Keratinocyte (primary cell): ENCODE measurements around the gene FEM1B. TPM values are rescaled to one million over a fixed set of nuclear protein-coding genes. Genes with fewer than 3 reads are reported as not detected.

Experiments
- DNase-seq: peaks from one replicate; pipeline ENCODE4 v3.0.0-alpha.2; 2011; ENCODE audit warnings: low read depth, missing footprints, low spot score
- FAIRE-seq: peaks from 2 replicates; lab custom pipeline; 2011; peaks lifted over from hg19 to GRCh38; lab: Jason Lieb, UNC
- H2AFZ ChIP-seq: 2 replicates; pipeline ENCODE4 v1.6.0; 2012; ENCODE audit warnings: low read length, control low read depth, inconsistent platforms; ENCODE audit not compliant: control insufficient read depth
- H3K27ac ChIP-seq: 2 replicates; pipeline ENCODE4 v1.5.1; 2011; ENCODE audit warnings: low read length; ENCODE audit not compliant: control insufficient read depth, insufficient read depth
- H3K27me3 ChIP-seq: 3 replicates; pipeline ENCODE4 v1.6.0; 2011; ENCODE audit warnings: low read length; ENCODE audit not compliant: control insufficient read depth, insufficient read depth; ENCODE audit errors: extremely low read depth
- H3K36me3 ChIP-seq, 2 experiments: 2 replicates in 1 of 2; 3 replicates in 1 of 2; pipeline ENCODE4 v1.5.1; 2011; ENCODE audit warnings: low read length in 2 of 2, mild to moderate bottlenecking in 1 of 2; ENCODE audit not compliant: control insufficient read depth in 2 of 2, insufficient read depth in 2 of 2; ENCODE audit errors: extremely low read depth in 1 of 2
- H3K4me1 ChIP-seq: 3 replicates; pipeline ENCODE4 v1.5.1; 2011; ENCODE audit warnings: low read length; ENCODE audit not compliant: control insufficient read depth, insufficient read depth; ENCODE audit errors: extremely low read depth
- H3K4me2 ChIP-seq: 3 replicates; pipeline ENCODE4 v1.6.0; 2011; ENCODE audit warnings: low read depth, low read length; ENCODE audit not compliant: control insufficient read depth, insufficient read depth; ENCODE audit errors: extremely low read depth
- H3K4me3 ChIP-seq, 3 experiments: fragments of 200-600 bp in 1 of 3; sonication (generic) in 1 of 3; 2 replicates in 2 of 3; 3 replicates in 1 of 3; pipeline ENCODE4 v1.5.1; 2011 to 2016; ENCODE audit warnings: low read length in 3 of 3, mild to moderate bottlenecking in 3 of 3, control low read depth in 2 of 3, inconsistent platforms in 1 of 3, low read depth in 1 of 3, mixed read lengths in 1 of 3, mixed run types in 1 of 3, moderate library complexity in 1 of 3; ENCODE audit not compliant: control insufficient read depth in 2 of 3, insufficient read depth in 2 of 3; ENCODE audit errors: extremely low read depth in 1 of 3
- H3K79me2 ChIP-seq: 2 replicates; pipeline ENCODE4 v1.6.0; 2012; ENCODE audit warnings: low read length; ENCODE audit not compliant: control insufficient read depth, insufficient read depth
- H3K9ac ChIP-seq: 3 replicates; pipeline ENCODE4 v1.6.0; 2011; ENCODE audit warnings: low read length; ENCODE audit not compliant: control insufficient read depth, insufficient read depth; ENCODE audit errors: extremely low read depth
- H3K9me1 ChIP-seq: 3 replicates; pipeline ENCODE4 v1.6.0; 2011; ENCODE audit warnings: low read length; ENCODE audit not compliant: control insufficient read depth, insufficient read depth; ENCODE audit errors: extremely low read depth
- H3K9me3 ChIP-seq: 2 replicates; pipeline ENCODE4 v1.5.1; 2012; ENCODE audit warnings: low read depth, low read length; ENCODE audit not compliant: control insufficient read depth
- H4K20me1 ChIP-seq: 3 replicates; pipeline ENCODE4 v1.6.0; 2011; ENCODE audit warnings: low read length; ENCODE audit not compliant: control insufficient read depth, insufficient read depth; ENCODE audit errors: extremely low read depth
- EZH2 ChIP-seq: IDR thresholded peaks from one replicate; pipeline ENCODE4 v1.6.1; 2012; ENCODE audit warnings: inconsistent platforms, mild to moderate bottlenecking, low read length, moderate library complexity
- dilution Hi-C: fragments of 300-500 bp; cut with MboI; formaldehyde crosslinking; loops from one replicate; pipeline ENCODE4 v1.7.0; 2020; ENCODE audit warnings: low sequenced_read_pairs; ENCODE audit not compliant: extremely low pct_ligation_motif_present
- polyA plus RNA-seq, 5 experiments: library from polyadenylated mRNA; depleted of rRNA in 3 of 5; stranded (reverse) in 3 of 5; stranded (forward) in 1 of 5; unstranded in 1 of 5; fragments of >200 nt; gene quantifications; 1 replicate in 1 of 5; 2 replicates in 3 of 5; 3 replicates in 1 of 5; pipeline versions ENCODE4 v1.2.1 to v1.2.3, GENCODE V29; 2011 to 2012; ENCODE audit warnings: missing spikeins in 2 of 5, low read depth in 1 of 5, low replicate concordance in 1 of 5
- TF ChIP-seq, protein P1 (sequence below), 3 experiments: IDR thresholded peaks in 1 of 3; conservative IDR thresholded peaks in 1 of 3; optimal IDR thresholded peaks in 1 of 3; 2 replicates in 2 of 3; 3 replicates in 1 of 3; pipeline versions ENCODE3 to v1.5.1; 2011; ENCODE audit warnings: low read length in 3 of 3, mild to moderate bottlenecking in 3 of 3, moderate library complexity in 2 of 3, control low read depth in 1 of 3, inconsistent platforms in 1 of 3; ENCODE audit not compliant: insufficient read depth in 2 of 3; ENCODE audit errors: extremely low read depth in 1 of 3

The FEM1B gene
- polyA plus RNA-seq, 1 donor (not counting 4 experiments of a cell fraction or from before 2014, with no cell fraction given): 92.6 TPM

DNA sequence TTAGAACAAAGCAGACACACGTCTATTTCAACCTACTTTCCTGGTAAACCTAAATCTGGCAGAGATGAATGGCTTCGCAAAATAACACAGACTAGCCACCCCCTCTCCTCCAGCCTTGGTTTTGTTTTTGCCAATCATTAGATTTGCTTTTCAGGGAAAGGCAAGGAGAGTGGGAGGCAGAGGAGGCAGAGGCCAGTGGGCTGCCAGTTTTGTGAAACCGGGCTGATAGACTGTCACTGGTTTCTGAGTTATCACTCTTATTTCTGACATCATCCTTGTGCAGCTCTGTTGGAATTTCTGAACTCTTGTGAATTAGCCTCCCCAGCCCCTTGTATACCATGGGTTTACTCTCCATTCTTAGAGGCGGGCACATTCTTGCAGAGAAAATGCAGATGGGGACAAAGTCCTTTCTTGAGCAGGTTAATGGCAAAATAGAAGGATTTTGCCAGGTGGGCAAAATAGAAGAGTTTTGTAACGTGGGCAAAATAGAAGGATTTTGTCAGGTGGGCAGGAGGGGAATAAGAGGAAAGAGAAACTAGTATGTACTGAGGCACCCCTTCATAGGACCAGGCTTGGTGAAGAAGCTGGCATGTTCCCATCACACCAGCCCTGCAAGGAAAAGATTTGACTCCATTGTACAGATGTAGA, 3.2 kb upstream of the FEM1B start:
- no peaks in the 10 kb centered on the region for H3K9me3 ChIP-seq
- no peak for DNase-seq
- H3K36me3 ChIP-seq: peaks cover 0 to 4% of the 10 kb centered on the region in 2 experiments
- H3K4me3 ChIP-seq: no peak overlapping the region
- peaks cover 15% of the 10 kb centered on the region for H3K79me2 ChIP-seq
- no peak for FAIRE-seq
- no peak for TF ChIP-seq EZH2
- TF ChIP-seq, protein P1, sequence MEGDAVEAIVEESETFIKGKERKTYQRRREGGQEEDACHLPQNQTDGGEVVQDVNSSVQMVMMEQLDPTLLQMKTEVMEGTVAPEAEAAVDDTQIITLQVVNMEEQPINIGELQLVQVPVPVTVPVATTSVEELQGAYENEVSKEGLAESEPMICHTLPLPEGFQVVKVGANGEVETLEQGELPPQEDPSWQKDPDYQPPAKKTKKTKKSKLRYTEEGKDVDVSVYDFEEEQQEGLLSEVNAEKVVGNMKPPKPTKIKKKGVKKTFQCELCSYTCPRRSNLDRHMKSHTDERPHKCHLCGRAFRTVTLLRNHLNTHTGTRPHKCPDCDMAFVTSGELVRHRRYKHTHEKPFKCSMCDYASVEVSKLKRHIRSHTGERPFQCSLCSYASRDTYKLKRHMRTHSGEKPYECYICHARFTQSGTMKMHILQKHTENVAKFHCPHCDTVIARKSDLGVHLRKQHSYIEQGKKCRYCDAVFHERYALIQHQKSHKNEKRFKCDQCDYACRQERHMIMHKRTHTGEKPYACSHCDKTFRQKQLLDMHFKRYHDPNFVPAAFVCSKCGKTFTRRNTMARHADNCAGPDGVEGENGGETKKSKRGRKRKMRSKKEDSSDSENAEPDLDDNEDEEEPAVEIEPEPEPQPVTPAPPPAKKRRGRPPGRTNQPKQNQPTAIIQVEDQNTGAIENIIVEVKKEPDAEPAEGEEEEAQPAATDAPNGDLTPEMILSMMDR (optimal IDR thresholded peaks at IDR 0.05 in 1 of 3, IDR thresholded peaks at IDR 0.05 in 1 of 3, conservative IDR thresholded peaks at IDR 0.05 in 1 of 3; ENCODE audit: extremely low read depth in 1 of 3, insufficient read depth in 2 of 3, low read length in 3 of 3): no peak
- no peaks in the 10 kb centered on the region for H4K20me1 ChIP-seq
- dilution Hi-C loops: no loop called here
- H3K9me1 ChIP-seq: no peaks in the 10 kb centered on the region
- no peak overlapping the region for H3K27ac ChIP-seq
- H3K4me2 ChIP-seq: no peak overlapping the region
- H3K4me1 ChIP-seq: peaks cover 43% of the 10 kb centered on the region
- H3K27me3 ChIP-seq: no peaks in the 10 kb centered on the region
- H2AFZ ChIP-seq: no peak overlapping the region
- H3K9ac ChIP-seq: no peak overlapping the region

DNA sequence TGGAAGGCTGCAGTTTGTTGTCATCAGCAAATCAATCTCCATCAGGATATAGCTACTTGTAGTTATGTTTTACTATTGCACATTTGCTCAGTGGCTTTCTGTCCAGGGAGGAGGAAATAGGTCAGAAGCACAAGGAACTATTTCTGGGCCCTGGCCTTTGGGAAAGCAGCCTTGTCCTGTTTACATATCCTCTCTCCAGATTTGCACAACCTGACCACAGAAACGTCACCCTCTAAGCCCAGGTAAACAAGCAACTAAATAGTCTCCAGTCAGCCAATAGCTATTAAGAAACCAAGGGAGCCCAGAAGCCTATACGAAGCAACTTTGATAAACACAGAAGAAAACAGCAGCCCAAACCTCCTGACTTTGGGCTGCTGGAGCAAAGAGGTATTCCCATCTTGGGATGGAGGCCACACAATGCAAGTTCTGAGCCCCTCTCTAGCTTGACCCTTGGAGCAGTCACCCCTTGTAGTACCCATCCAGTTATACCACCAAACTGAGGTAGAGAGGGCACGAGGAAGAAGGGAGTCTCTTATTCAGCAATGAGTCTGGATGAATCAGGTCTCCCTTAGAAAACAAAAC, 2.3 kb upstream of the FEM1B start:
- Histone ChIP-seq H3K36me3 (peaks cover 0 to 4% of the 10 kb centered on the region in 2 experiments), H3K27me3 (no peaks in the 10 kb centered on the region), H4K20me1 (peaks cover 5% of the 10 kb centered on the region), H3K27ac (no peak overlapping the region), H3K9ac (no peak overlapping the region), H3K9me1 (no peaks in the 10 kb centered on the region), H3K79me2 (peaks cover 25% of the 10 kb centered on the region), H3K4me2 (no peak overlapping the region), H3K9me3 (no peaks in the 10 kb centered on the region), H2AFZ (no peak overlapping the region), H3K4me3 (no peak overlapping the region), H3K4me1 (peaks cover 46% of the 10 kb centered on the region)
- TF ChIP-seq, protein P1 (optimal IDR thresholded peaks at IDR 0.05 in 1 of 3, IDR thresholded peaks at IDR 0.05 in 1 of 3, conservative IDR thresholded peaks at IDR 0.05 in 1 of 3; ENCODE audit: extremely low read depth in 1 of 3, insufficient read depth in 2 of 3, low read length in 3 of 3): no peak
- TF ChIP-seq EZH2: no peak
- FAIRE-seq: no peak
- dilution Hi-C loops: no loop called here
- DNase-seq: no peak
